Smooth muscle cell of the umbilical artery (primary cell): ENCODE results near the gene PRKAG2. TPM values are rescaled to one million over a fixed set of nuclear protein-coding genes. Genes with fewer than 3 reads are reported as not detected.

Experiments used
- total RNA-seq: library from RNA; depleted of rRNA; stranded (reverse); fragments of >200 nt; gene quantifications from 2 replicates; pipeline ENCODE4 v1.2.3, GENCODE V29; 2014

The PRKAG2 gene
- 9.5 and 16.5 TPM in 2 replicates for total RNA-seq

GRCh38 chr7:151876899-151877777 is at the start of gene PRKAG2:
Gene PRKAG2 (minus strand): TSS chr7:151877115. CDS start chr7:151876620, 495 bp downstream.

DNA sequence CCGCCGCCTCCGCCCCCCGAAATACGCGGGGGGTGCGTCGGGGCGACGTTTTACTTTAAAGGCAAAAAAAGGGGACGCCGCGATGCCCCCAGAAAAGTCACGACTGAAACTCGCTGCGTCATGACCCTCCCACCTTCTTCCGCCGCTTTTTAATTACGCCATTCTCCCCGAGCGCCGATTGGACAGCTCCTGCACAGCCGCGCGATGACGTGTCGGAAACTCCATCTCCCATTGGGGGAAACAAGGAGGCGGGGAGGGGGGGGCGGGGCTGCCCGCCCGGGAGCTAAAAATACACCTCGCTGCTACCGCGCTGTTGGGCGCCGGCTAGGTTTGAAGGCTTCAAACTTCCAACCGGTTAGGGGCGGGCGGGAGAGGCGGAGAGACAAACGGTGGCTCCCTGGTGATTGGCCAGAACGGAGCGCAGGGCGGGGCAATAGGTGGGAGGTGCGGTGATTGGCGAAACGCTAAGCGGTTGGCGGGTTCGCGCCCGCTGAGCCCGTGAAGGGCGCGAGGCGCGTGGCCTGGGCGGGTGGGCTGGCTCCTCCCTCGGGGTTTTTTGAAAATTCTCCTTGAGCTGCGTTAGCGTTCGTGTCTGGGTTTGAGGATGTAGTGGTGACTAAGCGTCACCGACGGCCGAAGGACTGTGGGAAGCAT is 357.0 kb downstream of the PRKAG2 start, which contains the start of gene RHEB:
TSS of gene RHEB (minus strand) at position 131 of the 654 bp plus-strand sequence. CDS start 384 bp downstream, outside the sequence.

Other genes with a start within 250 kb of the PRKAG2 start
- gene GALNTL5, start 79.3 kb upstream of the PRKAG2 start, total RNA-seq, result not detected in 2 replicates
- 75.9 and 77.2 TPM in 2 replicates for gene GALNT11, start 148.6 kb upstream of the PRKAG2 start, total RNA-seq